GM10248 (cell line): Measurements from ENCODE around the gene HARS2.
"Not testable (repeated sequence)": the region's sequence is repeated elsewhere in the genome, so short reads cannot be mapped to it uniquely, and the experiment has no call there.

ENCODE experiments used
- CTCF ChIA-PET: fragments of 300-600 bp; sonication (Branson Sonifier 250); formaldehyde crosslinking; extraction: SDS; loops from one replicate; lab custom pipeline; 2021; ENCODE audit warnings: antibody characterized with exemption; lab: Yijun Ruan, JAX
- POLR2A ChIA-PET: fragments of 350-650 bp; sonication (Branson Sonifier 250); formaldehyde crosslinking; extraction: SDS; loops from one replicate; lab custom pipeline; 2020; ENCODE audit warnings: antibody characterized with exemption; lab: Yijun Ruan, JAX
- DNase-seq: peaks from one replicate; pipeline ENCODE4 v3.0.0; 2012; ENCODE audit errors: extremely low spot score
- TF ChIP-seq, protein P1 (sequence below): IDR thresholded peaks from 2 replicates; pipeline ENCODE4 v1.5.1; 2012; ENCODE audit warnings: mild to moderate bottlenecking, low read depth; ENCODE audit errors: extremely low read depth, missing control alignments, control extremely low read depth

Gene HARS2

DNA sequence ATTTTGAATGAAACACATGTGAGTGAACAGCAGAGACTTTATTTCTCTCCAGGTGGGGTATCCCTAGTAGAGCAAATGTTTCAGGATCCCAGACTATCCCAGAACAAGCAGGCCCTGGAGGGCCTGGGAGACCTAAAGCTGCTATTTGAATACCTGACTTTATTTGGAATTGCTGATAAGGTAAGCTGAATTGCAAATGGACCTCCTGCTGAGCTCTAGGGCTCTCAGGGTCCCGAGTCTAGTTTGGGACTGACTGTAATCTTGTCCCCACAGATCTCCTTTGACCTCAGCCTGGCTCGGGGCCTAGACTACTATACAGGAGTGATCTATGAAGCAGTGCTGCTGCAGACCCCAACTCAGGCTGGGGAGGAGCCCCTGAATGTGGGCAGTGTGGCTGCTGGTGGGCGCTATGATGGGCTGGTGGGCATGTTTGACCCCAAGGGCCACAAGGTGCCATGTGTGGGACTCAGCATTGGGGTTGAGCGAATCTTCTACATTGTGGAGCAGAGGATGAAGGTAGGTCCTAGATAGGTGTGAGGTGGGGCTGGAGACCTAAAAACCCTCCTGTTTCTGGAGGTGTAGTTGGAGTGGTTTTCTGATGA, 5.7 kb downstream of the HARS2 start:
- POLR2A ChIA-PET: no interaction called here
- no peak for DNase-seq
- CTCF ChIA-PET: interaction anchor here (0.7 to 1.0 kb wide), 2 partner anchors 10 to 56 kb away, joined by 3 to 4 read pairs; no protein-coding TSS in a partner anchor
- TF ChIP-seq, protein P1, sequence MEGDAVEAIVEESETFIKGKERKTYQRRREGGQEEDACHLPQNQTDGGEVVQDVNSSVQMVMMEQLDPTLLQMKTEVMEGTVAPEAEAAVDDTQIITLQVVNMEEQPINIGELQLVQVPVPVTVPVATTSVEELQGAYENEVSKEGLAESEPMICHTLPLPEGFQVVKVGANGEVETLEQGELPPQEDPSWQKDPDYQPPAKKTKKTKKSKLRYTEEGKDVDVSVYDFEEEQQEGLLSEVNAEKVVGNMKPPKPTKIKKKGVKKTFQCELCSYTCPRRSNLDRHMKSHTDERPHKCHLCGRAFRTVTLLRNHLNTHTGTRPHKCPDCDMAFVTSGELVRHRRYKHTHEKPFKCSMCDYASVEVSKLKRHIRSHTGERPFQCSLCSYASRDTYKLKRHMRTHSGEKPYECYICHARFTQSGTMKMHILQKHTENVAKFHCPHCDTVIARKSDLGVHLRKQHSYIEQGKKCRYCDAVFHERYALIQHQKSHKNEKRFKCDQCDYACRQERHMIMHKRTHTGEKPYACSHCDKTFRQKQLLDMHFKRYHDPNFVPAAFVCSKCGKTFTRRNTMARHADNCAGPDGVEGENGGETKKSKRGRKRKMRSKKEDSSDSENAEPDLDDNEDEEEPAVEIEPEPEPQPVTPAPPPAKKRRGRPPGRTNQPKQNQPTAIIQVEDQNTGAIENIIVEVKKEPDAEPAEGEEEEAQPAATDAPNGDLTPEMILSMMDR: no peak

DNA sequence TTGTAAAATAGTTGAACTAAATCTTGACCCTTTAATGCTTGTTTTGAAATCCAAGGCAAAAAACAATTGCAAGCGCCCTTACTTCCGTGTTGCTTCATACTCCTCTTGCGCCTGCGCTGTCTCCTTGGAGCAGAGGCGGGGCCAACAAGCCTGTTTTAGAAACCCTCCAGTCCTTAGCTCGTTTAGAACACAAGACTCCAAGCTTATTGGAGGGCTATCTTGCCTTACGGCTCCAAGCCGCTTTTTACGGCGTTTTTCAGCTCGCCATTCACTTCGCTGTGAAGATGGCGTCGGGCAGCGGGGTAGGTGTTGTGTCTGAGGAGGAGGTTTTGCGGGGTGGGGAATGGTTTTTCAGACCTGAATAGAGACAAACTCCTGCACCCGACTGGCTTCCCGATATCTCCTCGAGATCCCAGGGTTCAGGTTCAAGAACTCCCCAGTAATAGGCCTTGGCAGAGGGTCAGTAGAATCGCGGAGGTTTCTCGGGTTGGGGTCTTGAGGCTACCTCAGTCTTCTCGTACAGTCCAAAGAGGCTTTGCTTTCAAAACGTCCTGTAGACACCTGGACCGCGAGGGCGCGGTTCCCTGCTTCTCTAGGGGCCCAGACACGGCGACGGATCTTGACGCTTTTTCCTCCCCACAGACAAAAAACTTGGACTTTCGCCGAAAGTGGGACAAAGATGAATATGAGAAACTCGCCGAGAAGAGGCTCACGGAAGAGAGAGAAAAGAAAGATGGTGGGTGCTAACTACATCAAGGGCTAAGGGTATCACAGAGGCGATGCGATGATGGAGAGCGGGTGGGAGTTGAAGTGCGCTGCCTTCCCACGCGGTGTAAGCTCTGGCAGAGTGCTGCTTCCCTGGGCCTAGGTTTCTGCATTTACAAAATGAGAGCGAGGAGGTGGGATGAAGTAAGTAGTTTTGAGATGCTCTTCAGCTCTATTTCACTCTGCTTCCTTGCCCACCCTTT, 9.2 kb downstream of the HARS2 start, which contains the start of gene ZMAT2:
TSS of gene ZMAT2 (plus strand) at position 271 of the 968 bp plus-strand sequence. CDS start at position 285, 14 bp downstream.
- TF ChIP-seq, protein P1: no peak
- DNase-seq: peak; percentile 95
- POLR2A ChIA-PET: interaction anchor here (0.6 to 2.7 kb wide), 9 partner anchors 9 to 53 kb away, joined by 3 to 12 read pairs (median 4); partner anchors contain the start of genes HARS1, HARS2, IK and NDUFA2
- CTCF ChIA-PET: interaction anchor here (0.6 to 2.4 kb wide), 6 partner anchors 9 to 337 kb away, joined by 3 to 6 read pairs (median 4); no protein-coding TSS in a partner anchor

DNA sequence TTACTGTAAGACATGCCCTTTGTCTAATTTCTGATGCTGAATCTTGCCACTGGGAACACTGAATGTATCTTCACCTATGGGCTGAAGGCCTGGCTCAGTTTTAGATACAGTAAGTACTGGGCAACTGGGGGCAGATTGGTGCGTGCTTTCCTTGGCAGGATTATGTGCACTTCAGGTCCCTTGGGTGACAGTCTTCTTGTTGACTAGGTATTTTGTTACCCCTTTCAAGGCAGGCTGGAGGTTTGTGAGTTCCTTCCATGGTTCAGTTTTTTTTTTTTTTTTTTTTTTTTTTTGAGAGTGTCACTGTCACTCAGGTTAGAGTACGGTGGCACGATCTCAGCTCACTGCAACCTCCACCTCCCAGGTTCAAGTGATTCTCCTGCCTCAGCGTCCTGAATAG, 16.6 kb downstream of the HARS2 start:
- POLR2A ChIA-PET: no interaction called here
- CTCF ChIA-PET: interaction anchor here (1.1 kb wide), 1 partner anchor 463 kb away, joined by 3 read pairs; no protein-coding TSS in a partner anchor
- no peak for DNase-seq
- TF ChIP-seq, protein P1: no peak

DNA sequence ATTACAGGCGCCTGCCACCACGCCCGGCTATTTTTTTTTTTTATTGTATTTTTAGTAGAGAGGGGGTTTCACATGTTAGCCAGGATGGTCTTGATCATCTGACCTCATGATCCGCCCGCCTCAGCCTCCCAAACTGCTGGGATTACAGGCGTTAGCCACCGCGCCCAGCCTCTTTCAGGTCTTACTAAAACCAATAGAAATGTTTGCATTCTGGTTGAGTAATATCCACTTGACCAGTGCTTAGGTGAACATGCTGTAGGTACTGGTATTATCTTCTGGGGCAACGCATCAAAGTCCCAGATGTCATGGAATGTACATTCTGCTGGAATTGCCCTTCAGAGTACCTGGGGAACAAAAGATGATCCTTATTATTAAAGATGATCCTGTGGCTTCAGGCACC, 17.5 kb downstream of the HARS2 start:
- CTCF ChIA-PET: interaction anchor here (1.1 kb wide), 1 partner anchor 464 kb away, joined by 3 read pairs; no protein-coding TSS in a partner anchor
- POLR2A ChIA-PET: interaction anchor here (1.3 kb wide), 1 partner anchor 9 kb away, joined by 3 read pairs; the partner anchor contains the start of gene ZMAT2
- DNase-seq: not testable (repeated sequence)

DNA sequence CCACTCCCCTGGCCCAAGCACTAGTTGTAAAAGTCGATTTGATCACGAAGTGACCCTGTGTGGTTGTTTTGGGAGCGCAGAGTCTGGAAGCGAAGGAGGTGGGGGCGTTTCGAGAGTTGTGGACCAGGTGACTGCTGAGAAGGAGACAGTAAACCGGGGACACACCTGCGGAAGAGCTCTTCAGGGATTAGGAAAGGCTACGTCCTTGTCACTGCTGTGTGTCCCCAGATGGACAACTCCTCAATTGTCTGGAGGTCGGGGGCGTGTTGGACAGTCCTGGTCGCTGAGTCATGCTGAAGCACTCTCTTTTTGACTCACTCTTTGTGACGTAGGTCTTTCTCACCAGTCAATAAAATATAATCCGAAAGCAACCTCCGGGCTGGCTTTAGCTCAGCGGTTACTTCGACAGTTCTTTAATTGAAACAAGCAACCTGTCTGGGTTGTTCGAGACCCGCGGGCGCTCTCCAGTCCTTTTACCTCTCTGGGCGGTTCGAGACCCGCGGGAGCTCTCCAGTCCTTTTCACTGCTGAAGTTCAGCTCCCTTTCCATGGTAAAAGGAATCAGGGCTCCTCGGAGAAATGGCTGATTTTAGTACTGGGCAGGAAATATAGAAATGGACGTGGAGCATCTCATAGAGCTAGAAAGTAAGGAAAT, 19.8 kb downstream of the HARS2 start:
- DNase-seq: peak; percentile 79
- TF ChIP-seq, protein P1: no peak
- POLR2A ChIA-PET: interaction anchor here (0.6 to 1.8 kb wide), 8 partner anchors 9 to 365 kb away, joined by 3 to 12 read pairs (median 4); partner anchors contain the start of genes APBB3, EIF4EBP3, HARS1 and HARS2
- CTCF ChIA-PET: interaction anchor here (0.8 to 2.3 kb wide), 12 partner anchors 9 to 853 kb away, joined by 3 to 18 read pairs (median 4); partner anchors contain the start of gene ZMAT2

DNA sequence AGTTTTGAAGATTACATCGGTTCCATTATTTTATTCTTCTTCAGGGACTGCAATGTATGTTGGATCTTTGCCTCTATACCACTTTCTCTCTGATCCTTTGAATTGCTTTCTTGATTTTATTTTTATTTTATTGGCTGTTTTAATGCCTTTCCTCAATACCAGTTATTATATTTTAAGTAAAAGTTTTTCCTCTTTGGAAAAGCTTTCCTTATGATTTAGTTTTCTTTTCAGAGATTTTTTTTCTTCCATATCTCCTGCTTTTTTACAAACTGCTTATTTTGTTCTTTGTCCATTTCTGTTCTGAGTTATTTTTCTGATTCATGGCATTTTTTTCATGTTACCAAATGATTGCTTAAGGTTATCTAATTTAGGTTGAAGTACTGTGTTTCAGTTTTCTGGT, 20.5 kb downstream of the HARS2 start:
- DNase-seq: no peak
- CTCF ChIA-PET: interaction anchor here (1.0 to 2.3 kb wide), 7 partner anchors 8 to 852 kb away, joined by 3 to 18 read pairs (median 4); no protein-coding TSS in a partner anchor
- TF ChIP-seq, protein P1: no peak
- POLR2A ChIA-PET: interaction anchor here (0.6 to 1.7 kb wide), 5 partner anchors 10 to 365 kb away, joined by 3 to 12 read pairs (median 5); partner anchors contain the start of genes HBEGF, IK, NDUFA2 and ZMAT2
